NB4 (cell line): ENCODE data around the gene SCPEP1.

Experiments used
- MYC ChIP-seq: IDR thresholded peaks from 2 replicates; pipeline ENCODE4 v1.6.1; 2011; ENCODE audit warnings: low read depth, low read length
- TF ChIP-seq, protein P1 (sequence below): IDR thresholded peaks from one replicate; pipeline ENCODE4 v1.5.1; 2012; ENCODE audit warnings: low read depth, low read length

GRCh38 chr17:56949595-56949994, 28.3 kb upstream of the SCPEP1 start:
- TF ChIP-seq, protein P1, sequence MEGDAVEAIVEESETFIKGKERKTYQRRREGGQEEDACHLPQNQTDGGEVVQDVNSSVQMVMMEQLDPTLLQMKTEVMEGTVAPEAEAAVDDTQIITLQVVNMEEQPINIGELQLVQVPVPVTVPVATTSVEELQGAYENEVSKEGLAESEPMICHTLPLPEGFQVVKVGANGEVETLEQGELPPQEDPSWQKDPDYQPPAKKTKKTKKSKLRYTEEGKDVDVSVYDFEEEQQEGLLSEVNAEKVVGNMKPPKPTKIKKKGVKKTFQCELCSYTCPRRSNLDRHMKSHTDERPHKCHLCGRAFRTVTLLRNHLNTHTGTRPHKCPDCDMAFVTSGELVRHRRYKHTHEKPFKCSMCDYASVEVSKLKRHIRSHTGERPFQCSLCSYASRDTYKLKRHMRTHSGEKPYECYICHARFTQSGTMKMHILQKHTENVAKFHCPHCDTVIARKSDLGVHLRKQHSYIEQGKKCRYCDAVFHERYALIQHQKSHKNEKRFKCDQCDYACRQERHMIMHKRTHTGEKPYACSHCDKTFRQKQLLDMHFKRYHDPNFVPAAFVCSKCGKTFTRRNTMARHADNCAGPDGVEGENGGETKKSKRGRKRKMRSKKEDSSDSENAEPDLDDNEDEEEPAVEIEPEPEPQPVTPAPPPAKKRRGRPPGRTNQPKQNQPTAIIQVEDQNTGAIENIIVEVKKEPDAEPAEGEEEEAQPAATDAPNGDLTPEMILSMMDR = no peak
- no peak for TF ChIP-seq MYC
